HEK293T (cell line): ENCODE results near the gene USP19.

ENCODE experiments used
- CTCF ChIA-PET: fragments of 350-600 bp; formaldehyde crosslinking; extraction: SDS; loops from one replicate; lab custom pipeline; 2021; ENCODE audit warnings: antibody characterized with exemption, inconsistent platforms; lab: Yijun Ruan, JAX
- POLR2A ChIA-PET: fragments of 350-600 bp; formaldehyde crosslinking; extraction: SDS; loops from one replicate; lab custom pipeline; 2020; ENCODE audit warnings: antibody characterized with exemption, inconsistent platforms; lab: Yijun Ruan, JAX
- DNase-seq: peaks from one replicate; pipeline ENCODE4 v3.0.0; 2012; ENCODE audit warnings: mixed read lengths; ENCODE audit errors: extremely low spot score
- ARNT ChIP-seq: fragments of 450-650 bp; IDR thresholded peaks from 2 replicates; pipeline ENCODE4 v1.6.1; 2017; ENCODE audit warnings: mild to moderate bottlenecking
- BHLHE40 ChIP-seq: fragments of 450-650 bp; IDR thresholded peaks from 2 replicates; pipeline ENCODE4 v1.6.1; 2016; ENCODE audit warnings: mild to moderate bottlenecking, moderate library complexity, borderline replicate concordance
- CTBP1 ChIP-seq: fragments of 450-650 bp; IDR thresholded peaks from 2 replicates; pipeline ENCODE4 v1.6.1; 2016; ENCODE audit warnings: borderline replicate concordance
- ELF4 ChIP-seq: fragments of 450-650 bp; IDR thresholded peaks from 2 replicates; pipeline ENCODE4 v1.6.1; 2017; ENCODE audit warnings: antibody characterized with exemption
- FOXA1 ChIP-seq: fragments of 450-650 bp; IDR thresholded peaks from 2 replicates; pipeline ENCODE4 v1.6.1; 2016; ENCODE audit warnings: mild to moderate bottlenecking
- FOXK2 ChIP-seq: fragments of 450-650 bp; IDR thresholded peaks from 2 replicates; pipeline ENCODE4 v1.6.1; 2016; ENCODE audit warnings: mild to moderate bottlenecking
- FOXM1 ChIP-seq: fragments of 450-650 bp; IDR thresholded peaks from 2 replicates; pipeline ENCODE4 v1.6.1; 2017; ENCODE audit warnings: mild to moderate bottlenecking, borderline replicate concordance
- HDGF ChIP-seq: fragments of 450-650 bp; IDR thresholded peaks from 2 replicates; pipeline ENCODE4 v1.6.1; 2017; ENCODE audit warnings: antibody characterized with exemption, borderline replicate concordance
- L3MBTL2 ChIP-seq: fragments of 450-650 bp; conservative IDR thresholded peaks from 2 replicates; pipeline ENCODE4 v1.6.1; 2016; ENCODE audit warnings: mild to moderate bottlenecking
- LEF1 ChIP-seq: fragments of 450-650 bp; IDR thresholded peaks from 2 replicates; pipeline ENCODE4 v1.6.1; 2017; ENCODE audit warnings: mild to moderate bottlenecking, borderline replicate concordance
- NFRKB ChIP-seq: fragments of 450-650 bp; IDR thresholded peaks from 2 replicates; pipeline ENCODE4 v1.6.1; 2016; ENCODE audit warnings: mild to moderate bottlenecking, moderate library complexity
- PKNOX1 ChIP-seq: fragments of 450-650 bp; IDR thresholded peaks from 2 replicates; pipeline ENCODE4 v1.6.1; 2016
- SP1 ChIP-seq: fragments of 450-650 bp; IDR thresholded peaks from 2 replicates; pipeline ENCODE4 v1.6.1; 2017
- SUZ12 ChIP-seq: fragments of 450-650 bp; IDR thresholded peaks from 2 replicates; pipeline ENCODE4 v1.6.1; 2016; ENCODE audit warnings: mild to moderate bottlenecking
- TARDBP ChIP-seq: fragments of 450-650 bp; IDR thresholded peaks from 2 replicates; pipeline ENCODE4 v1.6.1; 2016
- ZNF384 ChIP-seq: fragments of 450-650 bp; IDR thresholded peaks from 2 replicates; pipeline ENCODE4 v1.6.1; 2016

Gene USP19

DNA sequence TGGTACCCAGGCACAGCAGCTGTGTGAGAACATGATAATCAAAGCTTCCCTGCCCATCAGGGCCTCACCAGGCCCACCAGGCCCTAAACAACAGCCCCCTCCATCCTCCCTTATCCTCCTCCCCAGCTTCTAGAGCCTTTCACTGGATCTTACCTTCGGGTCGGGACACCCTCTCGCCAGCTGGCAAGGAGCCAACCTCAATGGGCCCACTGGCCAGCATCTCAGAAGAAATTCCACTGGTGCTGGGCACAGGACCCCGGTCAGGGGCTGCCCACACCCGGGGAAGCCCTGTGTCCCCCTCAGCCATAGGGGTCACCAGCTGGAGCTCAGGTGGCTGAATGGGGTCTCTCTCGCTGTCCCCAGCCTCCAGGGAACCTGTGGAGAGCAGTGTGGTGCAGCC is 9.3 kb downstream of the USP19 start:
- POLR2A ChIA-PET: interaction anchor here (3.1 kb wide), 1 partner anchor 10 kb away, joined by 12 read pairs; the partner anchor contains the start of gene USP19
- TF ChIP-seq ARNT: no peak
- no peak for TF ChIP-seq NFRKB
- no peak for TF ChIP-seq L3MBTL2
- TF ChIP-seq ZNF384: no peak
- CTCF ChIA-PET: no interaction called here
- no peak for DNase-seq

DNA sequence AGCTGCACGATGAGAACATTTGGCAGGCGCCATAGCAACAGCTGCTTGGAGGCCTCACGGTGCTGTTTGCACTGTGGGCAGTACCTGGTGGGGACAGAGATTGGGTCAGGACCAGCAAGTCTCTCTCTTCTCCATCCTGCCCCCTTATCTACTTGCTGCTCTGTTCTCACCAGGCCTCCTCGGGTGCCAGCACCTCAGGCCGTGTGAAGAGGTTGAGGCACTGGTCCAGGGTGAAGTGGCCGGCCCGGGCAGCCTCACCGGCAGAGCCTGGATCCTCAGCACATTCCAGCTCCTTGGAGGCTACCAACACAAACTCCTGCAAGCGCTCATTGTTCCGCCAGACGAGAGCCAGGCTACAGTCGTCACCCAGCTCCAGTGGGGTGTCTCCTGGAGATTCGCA is 9.8 kb downstream of the USP19 start:
- TF ChIP-seq FOXK2: no peak
- no peak for TF ChIP-seq ARNT
- TF ChIP-seq NFRKB: no peak
- CTCF ChIA-PET: no interaction called here
- POLR2A ChIA-PET: interaction anchor here (3.1 kb wide), 1 partner anchor 10 kb away, joined by 12 read pairs; the partner anchor contains the start of gene USP19
- DNase-seq: no peak

GRCh38 chr3:49108346-49108745 is 12.3 kb downstream of the USP19 start:
- no peak for DNase-seq
- TF ChIP-seq HDGF (no peak), ZNF384 (no peak), LEF1 (no peak), ELF4 (no peak), ARNT (no peak), PKNOX1 (no peak), FOXM1 (no peak), FOXK2 (no peak), SUZ12 (no peak), L3MBTL2 (no peak)
- ChIA-PET CTCF (no interaction called here), POLR2A (interaction anchor here (0.7 to 1.2 kb wide), 3 partner anchors 12 to 25 kb away, joined by 3 to 5 read pairs (median 4); partner anchors contain the start of genes LAMB2 and USP19)

GRCh38 chr3:49104427-49105291 is 16.0 kb downstream of the USP19 start, which contains the start of gene QARS1:
Gene QARS1 (minus strand): TSS chr3:49104757. CDS start chr3:49104733, 24 bp downstream.
- ChIA-PET POLR2A (interaction anchor here (0.6 to 5.1 kb wide), 6 partner anchors 8 to 75 kb away, joined by 3 to 44 read pairs (median 6); partner anchors contain the start of genes QRICH1 and USP19), CTCF (interaction anchor here (0.5 to 1.3 kb wide), 4 partner anchors 10 to 28 kb away, joined by 3 to 6 read pairs (median 4); partner anchors contain the start of genes LAMB2 and QRICH1)
- TF ChIP-seq NFRKB (no peak), FOXK2 (no peak), BHLHE40 (no peak), TARDBP (no peak), CTBP1 (no peak), ZNF384 (no peak), HDGF (no peak), PKNOX1 (no peak), ELF4 (0 out of 2 replicates have a peak, but pooled peaks have one; percentile 23), SUZ12 (no peak), FOXM1 (no peak), ARNT (no peak), L3MBTL2 (peak; percentile 62)
- DNase-seq: peak; percentile 95

- DNase-seq: no peak
- POLR2A ChIA-PET: interaction anchor here (0.6 to 5.1 kb wide), 6 partner anchors 9 to 75 kb away, joined by 3 to 44 read pairs (median 6); partner anchors contain the start of genes QRICH1 and USP19
- CTCF ChIA-PET: interaction anchor here (0.5 to 1.3 kb wide), 2 partner anchors 10 to 13 kb away, joined by 4 to 6 read pairs; partner anchors contain the start of gene QRICH1
- no peak for TF ChIP-seq TARDBP
- no peak for TF ChIP-seq FOXM1
- TF ChIP-seq ZNF384: no peak
- TF ChIP-seq HDGF: no peak
- no peak for TF ChIP-seq SP1
- no peak for TF ChIP-seq CTBP1
- no peak for TF ChIP-seq L3MBTL2
- no peak for TF ChIP-seq ARNT
- no peak for TF ChIP-seq FOXA1
- no peak for TF ChIP-seq ELF4
- no peak for TF ChIP-seq BHLHE40
These were observed 16.6 kb downstream of the USP19 start for GRCh38 chr3:49104052-49104426.

GRCh38 chr3:49100046-49100615 is 20.5 kb downstream of the USP19 start:
- ChIA-PET CTCF (no interaction called here), POLR2A (interaction anchor here (1.2 to 1.4 kb wide), 2 partner anchors 71 to 78 kb away, joined by 3 to 4 read pairs; partner anchors contain the start of gene IMPDH2)
- DNase-seq: no peak
- TF ChIP-seq FOXK2 (no peak), L3MBTL2 (no peak), TARDBP (no peak), CTBP1 (no peak), FOXM1 (no peak)
